ENCODE data around the gene BOLA1.
"Not testable (repeated sequence)": the region's sequence is repeated elsewhere in the genome, so short reads cannot be mapped to it uniquely, and the experiment has no call there.

Gene BOLA1

GRCh38 chr1:149932474-149932873, 33.1 kb downstream of the BOLA1 start:
- FAIRE-seq: no peak

DNA sequence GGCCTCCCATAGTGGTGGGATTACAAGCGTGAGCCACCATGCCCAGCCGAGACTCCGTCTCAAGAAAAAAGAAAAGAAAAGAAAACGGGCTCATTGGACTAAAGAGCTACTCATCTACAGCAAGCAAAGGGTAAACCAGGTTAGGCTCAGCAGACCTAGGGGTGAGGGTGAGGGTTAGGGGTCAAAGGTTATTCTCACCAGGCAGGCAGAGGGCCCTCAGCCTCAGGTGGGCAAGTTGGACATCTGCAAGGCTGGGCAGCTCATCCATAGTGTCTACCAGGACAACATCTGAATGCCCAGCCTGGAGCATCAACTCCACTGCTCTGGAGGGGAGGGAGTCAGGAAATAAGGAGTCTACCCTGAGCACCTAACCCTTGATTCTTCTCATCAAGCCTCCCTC, 33.8 kb downstream of the BOLA1 start:
- FAIRE-seq: no peak

DNA sequence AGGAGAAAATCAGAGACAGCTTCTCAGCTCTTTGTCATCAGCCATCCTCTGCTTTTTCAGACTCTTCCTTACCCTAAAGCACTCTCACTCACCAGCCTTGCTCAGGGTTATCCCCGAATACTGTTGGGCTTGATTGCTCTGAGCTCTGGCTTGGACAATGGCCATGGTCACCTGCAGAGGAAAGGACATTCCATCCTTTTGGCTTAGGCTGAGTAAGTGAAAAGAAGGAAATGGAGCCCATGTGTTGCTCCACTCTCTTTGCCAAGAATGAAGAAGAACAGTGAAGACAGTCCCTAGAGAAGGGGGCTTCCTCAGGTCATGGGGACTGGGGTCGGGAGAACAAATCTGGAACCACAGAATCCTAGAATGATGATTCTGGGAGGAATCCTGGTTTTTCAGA, 35.0 kb downstream of the BOLA1 start:
- no peak for FAIRE-seq

DNA sequence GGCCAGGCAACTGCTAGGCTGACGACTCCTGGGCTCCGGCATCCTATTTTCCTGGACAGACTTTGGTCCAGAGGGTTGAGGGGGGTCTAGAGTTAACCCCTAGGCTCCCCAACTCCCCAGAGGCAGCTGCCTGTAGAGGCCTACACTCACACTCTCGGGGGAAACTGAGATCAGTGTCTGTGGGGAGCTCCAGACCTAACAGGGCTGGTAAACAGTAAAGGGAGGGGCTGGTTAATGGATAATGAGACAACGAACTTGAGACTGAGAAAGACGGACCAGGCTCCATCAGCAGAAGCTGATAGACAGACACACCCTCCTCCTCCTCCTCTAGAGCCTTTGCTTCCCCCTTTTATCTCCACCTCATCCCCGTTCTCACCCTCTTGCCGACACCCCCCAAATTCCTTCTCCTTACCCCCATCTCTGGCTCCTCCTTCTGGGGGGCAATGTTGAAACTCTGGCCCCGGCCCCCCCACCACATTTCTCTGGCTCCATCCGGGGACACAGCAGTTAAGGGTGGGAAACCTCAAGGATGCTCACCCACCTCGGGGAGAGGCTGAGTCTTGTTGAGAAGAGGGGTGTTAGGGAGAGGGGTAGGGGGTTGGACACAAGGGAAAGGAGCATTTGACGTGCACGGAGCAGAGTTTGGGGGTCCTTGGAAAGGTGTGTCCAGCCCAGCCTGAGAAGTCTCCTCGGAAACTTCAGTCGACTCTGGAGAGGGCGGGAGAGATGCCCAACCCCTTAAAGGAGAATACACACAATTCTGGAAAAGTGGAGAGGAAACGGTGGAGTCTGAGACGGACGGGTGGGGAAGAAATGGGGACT, 37.0 kb downstream of the BOLA1 start, which contains the start of gene MTMR11:
Gene MTMR11 (minus strand): TSS at position 710 of the 822 bp plus-strand sequence. CDS start 232 bp downstream, at position 478.
- FAIRE-seq: no peak

- FAIRE-seq: peak; percentile 92
Measured at GRCh38 chr1:149936992-149937705, 37.8 kb downstream of the BOLA1 start.

DNA sequence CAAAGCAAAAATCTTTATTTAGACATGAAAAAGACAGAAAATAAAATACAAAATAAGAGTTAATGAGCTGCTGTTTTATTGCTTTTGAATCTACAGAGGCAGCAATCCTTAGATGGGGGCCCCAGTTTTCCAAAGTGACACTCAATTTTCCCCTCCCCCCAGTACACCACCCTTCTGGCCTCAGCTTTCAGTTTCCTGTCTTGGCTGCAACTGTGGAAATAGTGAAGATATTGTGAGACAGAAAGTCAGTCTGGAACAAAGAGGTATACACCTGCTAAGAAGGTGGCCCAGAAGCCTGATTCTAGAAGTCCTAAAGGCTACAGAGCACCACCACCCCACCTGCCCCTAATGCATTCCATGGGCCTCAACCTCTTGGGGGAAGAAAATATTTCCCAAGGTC, 38.4 kb downstream of the BOLA1 start:
- no peak for FAIRE-seq

DNA sequence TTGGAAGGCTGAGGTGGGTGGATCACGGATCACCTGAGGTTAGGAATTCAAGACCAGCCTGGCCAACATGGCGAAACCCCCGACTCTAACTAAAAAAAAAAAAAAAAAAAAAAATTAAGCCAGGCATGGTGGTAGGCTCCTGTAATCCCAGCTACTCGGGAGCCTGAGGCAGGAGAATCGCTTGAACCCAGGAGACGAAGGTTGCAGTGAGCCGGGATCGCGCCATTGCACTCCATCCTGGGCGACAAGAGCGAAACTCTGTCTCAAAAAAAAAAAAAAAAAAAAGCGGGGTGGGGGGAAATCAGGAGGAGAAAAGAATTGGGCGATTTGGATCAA, 39.3 kb downstream of the BOLA1 start:
- FAIRE-seq: not testable (repeated sequence)

- FAIRE-seq: no peak
Measured at GRCh38 chr1:149940427-149940826, 41.1 kb downstream of the BOLA1 start.

- FAIRE-seq: peak; percentile 95
Measured at GRCh38 chr1:149942207-149942606, 42.8 kb downstream of the BOLA1 start.

DNA sequence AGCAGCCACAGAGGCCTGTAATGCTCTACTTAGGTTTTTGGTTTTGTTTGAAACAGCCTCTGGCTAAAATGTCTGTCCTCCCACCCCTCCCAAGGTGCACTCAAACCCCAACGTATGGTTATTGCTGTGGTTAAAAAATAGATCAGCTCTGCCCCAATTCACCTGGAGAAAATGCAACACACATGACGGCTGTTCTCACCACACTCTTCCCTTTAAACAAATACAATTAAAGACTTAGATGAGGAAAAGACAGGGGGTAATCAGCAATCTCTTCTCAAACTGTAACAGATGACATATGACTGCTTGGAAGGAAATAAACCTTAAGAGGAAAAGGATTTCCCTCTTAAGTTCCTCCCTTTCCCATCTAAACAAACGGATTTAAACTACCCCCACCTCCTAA, 43.5 kb downstream of the BOLA1 start:
- FAIRE-seq: no peak

DNA sequence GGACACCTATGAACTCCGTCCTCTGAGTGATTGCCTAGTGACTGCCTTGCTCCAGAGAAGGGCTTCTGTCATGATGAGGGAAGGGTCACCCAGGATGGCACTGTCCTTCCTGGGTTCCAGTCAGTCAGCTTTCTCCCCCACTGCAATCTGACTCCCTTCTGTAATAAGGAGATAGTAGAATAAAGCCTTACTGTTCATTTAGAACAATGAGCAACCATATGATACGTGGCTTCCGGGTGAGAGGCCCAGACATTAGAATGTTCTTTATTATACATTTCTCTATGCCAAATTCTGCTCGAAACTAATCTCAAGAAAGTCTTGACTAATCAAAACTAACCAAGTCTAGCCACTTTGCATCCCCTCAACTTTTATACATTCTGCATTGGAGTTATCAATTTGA, 45.8 kb downstream of the BOLA1 start:
- FAIRE-seq: no peak

GRCh38 chr1:149949911-149950310, 50.5 kb downstream of the BOLA1 start:
- FAIRE-seq: no peak

Measured in TTC549 (cell line).